CD4-positive, alpha-beta T cell treated with Interleukin-1 beta for 1 hour (primary cell): ENCODE data around the gene MORF4L2.
A peak's percentile ranks its signal among the peaks of the same experiment; 100 is the strongest.

Experiments used
- DNase-seq, 2 donors: peaks; one replicate each; pipeline ENCODE4 v3.0.0-alpha.2; 2020 to 2022

Gene MORF4L2

GRCh38 chrX:103631145-103631544, 55.4 kb downstream of the MORF4L2 start:
- no peak for DNase-seq

GRCh38 chrX:103630171-103630511, 56.4 kb downstream of the MORF4L2 start:
- DNase-seq, result no peak

- DNase-seq, result peak; percentile 17 to 21
These were observed 57.0 kb downstream of the MORF4L2 start for GRCh38 chrX:103629318-103630170.

- DNase-seq, result peak; percentile 40 to 44
These were observed 57.8 kb downstream of the MORF4L2 start, which contains the start of gene TCEAL1 for GRCh38 chrX:103628386-103629317. Gene TCEAL1 (plus strand): TSS chrX:103628975. CDS start chrX:103629917, 942 bp downstream.

GRCh38 chrX:103626855-103627254, 59.6 kb downstream of the MORF4L2 start:
- DNase-seq, result no peak
